ENCODE data around the gene LRMDA. TPM values are rescaled to one million over a fixed set of nuclear protein-coding genes. Genes with fewer than 3 reads are reported as not detected.

LRMDA gene
- total RNA-seq, 1 experiment from 2014 or later = not detected

DNA sequence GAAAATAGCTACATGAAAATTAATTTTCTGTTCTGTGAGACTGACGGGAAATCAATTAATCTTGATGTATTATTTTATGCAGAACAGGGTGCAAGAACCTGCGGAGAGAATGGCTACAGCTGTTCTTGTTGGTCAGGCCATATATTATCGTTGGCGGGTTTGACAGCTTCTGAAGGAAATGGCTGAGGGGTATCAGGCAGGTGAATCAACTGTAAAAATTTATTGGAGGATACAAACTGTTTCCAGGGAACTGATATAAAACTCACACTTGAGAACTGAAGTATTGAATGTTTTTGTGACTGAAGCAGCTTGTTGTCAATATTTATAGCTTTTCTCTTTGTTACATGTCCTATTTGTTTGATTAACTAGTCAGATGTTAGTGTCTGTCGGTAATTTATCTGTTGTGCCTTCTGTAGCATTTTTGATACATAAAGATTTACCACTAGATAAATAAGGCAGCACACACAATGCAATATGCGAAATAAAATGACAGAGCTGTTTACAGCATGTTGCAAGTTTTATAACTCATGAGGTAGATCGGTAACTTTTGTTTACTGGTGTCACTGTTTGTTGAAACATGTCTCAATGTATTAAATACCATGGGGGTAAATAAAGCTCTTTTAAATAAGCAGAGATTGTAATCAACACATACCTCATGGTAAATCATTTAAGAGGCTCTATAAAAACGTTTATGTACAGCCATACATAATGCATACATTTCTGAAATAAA is 308.2 kb downstream of the LRMDA start:
- Histone ChIP-seq H3K27me3 (replicated peaks; ENCODE audit: insufficient read depth, low read depth, low read length, poor library complexity) (no peaks in the 10 kb centered on the region), H3K4me3 (ENCODE audit: low read depth, low read length, poor library complexity, severe bottlenecking) (no peak overlapping the region), H3K4me1 (ENCODE audit: insufficient read depth, low read length, poor library complexity, severe bottlenecking) (no peaks in the 10 kb centered on the region), H3K36me3 (ENCODE audit: insufficient read depth, low read length, poor library complexity, severe bottlenecking) (no peaks in the 10 kb centered on the region), H3K27ac (ENCODE audit: low read depth, low read length, poor library complexity, severe bottlenecking) (no peak overlapping the region), H3K9me3 (ENCODE audit: low read depth, low read length, poor library complexity, severe bottlenecking) (no peaks in the 10 kb centered on the region)
- ChIA-PET CTCF (no interaction called here), POLR2A (ENCODE audit: low non-redundant PET) (no interaction called here)
- TF ChIP-seq EZH2 (IDR thresholded peaks at IDR 0.05; ENCODE audit: borderline replicate concordance, low read depth, low read length, poor library complexity, severe bottlenecking) = no peak
- TF ChIP-seq, protein P1, sequence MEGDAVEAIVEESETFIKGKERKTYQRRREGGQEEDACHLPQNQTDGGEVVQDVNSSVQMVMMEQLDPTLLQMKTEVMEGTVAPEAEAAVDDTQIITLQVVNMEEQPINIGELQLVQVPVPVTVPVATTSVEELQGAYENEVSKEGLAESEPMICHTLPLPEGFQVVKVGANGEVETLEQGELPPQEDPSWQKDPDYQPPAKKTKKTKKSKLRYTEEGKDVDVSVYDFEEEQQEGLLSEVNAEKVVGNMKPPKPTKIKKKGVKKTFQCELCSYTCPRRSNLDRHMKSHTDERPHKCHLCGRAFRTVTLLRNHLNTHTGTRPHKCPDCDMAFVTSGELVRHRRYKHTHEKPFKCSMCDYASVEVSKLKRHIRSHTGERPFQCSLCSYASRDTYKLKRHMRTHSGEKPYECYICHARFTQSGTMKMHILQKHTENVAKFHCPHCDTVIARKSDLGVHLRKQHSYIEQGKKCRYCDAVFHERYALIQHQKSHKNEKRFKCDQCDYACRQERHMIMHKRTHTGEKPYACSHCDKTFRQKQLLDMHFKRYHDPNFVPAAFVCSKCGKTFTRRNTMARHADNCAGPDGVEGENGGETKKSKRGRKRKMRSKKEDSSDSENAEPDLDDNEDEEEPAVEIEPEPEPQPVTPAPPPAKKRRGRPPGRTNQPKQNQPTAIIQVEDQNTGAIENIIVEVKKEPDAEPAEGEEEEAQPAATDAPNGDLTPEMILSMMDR (conservative IDR thresholded peaks at IDR 0.05; ENCODE audit: low read depth, low read length) = no peak
- intact Hi-C loops (cut with micrococcal nuclease; ENCODE audit: unreplicated experiment) = no loop called here
- no peak for DNase-seq (ENCODE audit: low spot score)
- BruUV-seq (replicated peaks) = no TSS peak

DNA sequence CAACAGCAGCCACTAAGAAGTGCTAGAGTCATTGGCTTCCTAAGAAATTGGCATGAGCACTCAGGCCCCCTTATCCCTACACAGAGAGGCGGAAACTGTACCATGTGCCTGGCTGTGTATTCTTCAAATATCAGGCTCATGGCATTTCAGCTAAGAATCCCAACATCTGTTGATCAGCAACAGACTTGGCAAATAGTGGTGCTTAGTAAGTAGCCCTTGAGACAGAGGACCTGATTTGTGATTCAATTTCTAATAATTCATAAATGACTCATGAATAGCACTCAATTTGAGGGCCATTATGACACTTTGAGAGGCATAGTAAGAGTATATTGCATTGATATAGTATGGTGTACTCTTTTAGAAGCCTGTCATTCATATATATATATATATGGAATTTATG is 309.1 kb downstream of the LRMDA start:
- ChIA-PET CTCF (no interaction called here), POLR2A (ENCODE audit: low non-redundant PET) (no interaction called here)
- no peaks in the 10 kb centered on the region for H3K27me3 ChIP-seq (replicated peaks; ENCODE audit: insufficient read depth, low read depth, low read length, poor library complexity)
- no peak overlapping the region for H3K4me3 ChIP-seq (ENCODE audit: low read depth, low read length, poor library complexity, severe bottlenecking)
- no peaks in the 10 kb centered on the region for H3K36me3 ChIP-seq (ENCODE audit: insufficient read depth, low read length, poor library complexity, severe bottlenecking)
- no peak overlapping the region for H3K27ac ChIP-seq (ENCODE audit: low read depth, low read length, poor library complexity, severe bottlenecking)
- BruUV-seq (replicated peaks) = no TSS peak
- DNase-seq (ENCODE audit: low spot score) = no peak
- H3K4me1 ChIP-seq (ENCODE audit: insufficient read depth, low read length, poor library complexity, severe bottlenecking) = no peaks in the 10 kb centered on the region
- intact Hi-C loops (cut with micrococcal nuclease; ENCODE audit: unreplicated experiment) = no loop called here
- no peaks in the 10 kb centered on the region for H3K9me3 ChIP-seq (ENCODE audit: low read depth, low read length, poor library complexity, severe bottlenecking)
- TF ChIP-seq, protein P1 (conservative IDR thresholded peaks at IDR 0.05; ENCODE audit: low read depth, low read length) = no peak
- TF ChIP-seq EZH2 (IDR thresholded peaks at IDR 0.05; ENCODE audit: borderline replicate concordance, low read depth, low read length, poor library complexity, severe bottlenecking) = no peak

DNA sequence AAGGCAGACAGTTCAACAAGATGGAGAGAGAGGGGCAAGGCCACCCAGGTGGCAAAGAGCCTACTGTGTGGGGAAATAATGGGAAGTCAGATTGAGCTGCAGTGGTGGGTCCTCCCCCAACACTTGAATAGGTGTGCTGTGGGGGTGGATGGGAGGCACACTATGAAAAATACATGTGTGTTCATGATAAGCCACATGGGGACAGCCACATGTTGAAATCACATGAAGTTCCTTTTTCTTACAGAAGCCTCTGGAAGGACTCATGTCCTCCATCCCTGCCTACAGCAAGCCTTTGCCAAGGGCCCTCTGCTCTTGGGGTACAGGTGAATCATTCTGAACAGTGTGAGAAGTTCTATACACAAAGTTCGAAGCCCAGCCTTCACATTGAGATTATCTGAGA is 310.9 kb downstream of the LRMDA start:
- Histone ChIP-seq H3K4me1 (ENCODE audit: insufficient read depth, low read length, poor library complexity, severe bottlenecking) (no peaks in the 10 kb centered on the region), H3K27ac (ENCODE audit: low read depth, low read length, poor library complexity, severe bottlenecking) (no peak overlapping the region), H3K9me3 (ENCODE audit: low read depth, low read length, poor library complexity, severe bottlenecking) (no peaks in the 10 kb centered on the region), H3K36me3 (ENCODE audit: insufficient read depth, low read length, poor library complexity, severe bottlenecking) (no peaks in the 10 kb centered on the region), H3K27me3 (replicated peaks; ENCODE audit: insufficient read depth, low read depth, low read length, poor library complexity) (no peaks in the 10 kb centered on the region), H3K4me3 (ENCODE audit: low read depth, low read length, poor library complexity, severe bottlenecking) (no peak overlapping the region)
- TF ChIP-seq, protein P1 (conservative IDR thresholded peaks at IDR 0.05; ENCODE audit: low read depth, low read length) = no peak
- no peak for TF ChIP-seq EZH2 (IDR thresholded peaks at IDR 0.05; ENCODE audit: borderline replicate concordance, low read depth, low read length, poor library complexity, severe bottlenecking)
- ChIA-PET POLR2A (ENCODE audit: low non-redundant PET) (no interaction called here), CTCF (no interaction called here)
- intact Hi-C loops (cut with micrococcal nuclease; ENCODE audit: unreplicated experiment) = no loop called here
- BruUV-seq (replicated peaks) = no TSS peak
- DNase-seq (ENCODE audit: low spot score) = no peak
